Natural killer cell (primary cell): ENCODE measurements around the gene EDC3. TPM values are rescaled to one million over a fixed set of nuclear protein-coding genes. Genes with fewer than 3 reads are reported as not detected.
A peak's percentile ranks its signal among the peaks of the same experiment; 100 is the strongest.

Source experiments
- ATAC-seq, 3 donors: fragments of 150-1000 bp in 2 of 3; fragments of 200-7000 bp in 1 of 3; cut with Tn5 transposase; 1 replicate in 1 of 3; 2 replicates in 2 of 3; pipeline ENCODE4 v1.10.0; 2021; ENCODE audit warnings: mild to moderate bottlenecking in 2 of 3, moderate library complexity in 2 of 3
- DNase-seq, 2 donors: peaks; one replicate each; pipeline versions ENCODE4 v3.0.0 to v3.0.0-alpha.2; 2013 to 2021; ENCODE audit warnings: mixed read lengths in 1 of 2
- H3K27ac ChIP-seq: one replicate; pipeline ENCODE4 v1.5.1; 2013; ENCODE audit warnings: mild to moderate bottlenecking, low read length
- H3K27me3 ChIP-seq: one replicate; pipeline ENCODE4 v1.6.1; 2013; ENCODE audit warnings: low read length; ENCODE audit not compliant: control insufficient read depth, insufficient read depth
- H3K36me3 ChIP-seq: one replicate; pipeline ENCODE4 v1.6.1; 2013; ENCODE audit warnings: low read length; ENCODE audit not compliant: control insufficient read depth, insufficient read depth
- H3K4me1 ChIP-seq: one replicate; pipeline ENCODE4 v1.6.1; 2013; ENCODE audit warnings: low read length; ENCODE audit not compliant: control insufficient read depth, insufficient read depth
- H3K4me3 ChIP-seq: one replicate; pipeline ENCODE4 v1.5.1; 2013; ENCODE audit warnings: low read length
- H3K9me3 ChIP-seq: one replicate; pipeline ENCODE4 v1.6.1; 2013; ENCODE audit warnings: low read length; ENCODE audit not compliant: control insufficient read depth, insufficient read depth
- H3K27ac Mint-ChIP-seq, 2 donors: one replicate each; pipeline ENCODE4 v1.8.0; 2022; ENCODE audit warnings: mild to moderate bottlenecking in 2 of 2, mixed read lengths in 2 of 2, moderate library complexity in 1 of 2
- H3K27me3 Mint-ChIP-seq, 2 donors: one replicate each; pipeline ENCODE4 v1.8.0; 2022; ENCODE audit warnings: low read depth in 2 of 2, mixed read lengths in 2 of 2
- H3K36me3 Mint-ChIP-seq: one replicate; pipeline ENCODE4 v1.8.0; 2022; ENCODE audit warnings: mixed read lengths
- H3K4me1 Mint-ChIP-seq, 2 donors: one replicate each; pipeline ENCODE4 v1.8.0; 2022; ENCODE audit warnings: mixed read lengths in 2 of 2
- H3K4me3 Mint-ChIP-seq: one replicate; pipeline ENCODE4 v1.8.0; 2022; ENCODE audit warnings: mild to moderate bottlenecking, moderate library complexity, mixed read lengths
- H3K9me3 Mint-ChIP-seq, 2 donors: one replicate each; pipeline ENCODE4 v1.8.0; 2022; ENCODE audit warnings: mixed read lengths in 2 of 2
- WGBS: methylation state at CpG from one replicate; pipeline ENCODE4 v1.1.7; 2013; ENCODE audit warnings: missing lambda C conversion rate; ENCODE audit not compliant: insufficient coverage; 5-methylcytosine and 5-hydroxymethylcytosine counted together
- intact Hi-C: fragments of 100-400 bp; cut with micrococcal nuclease; formaldehyde crosslinking; loops from one replicate; pipeline ENCODE4 v1.14.2; 2022
- total RNA-seq, 4 donors: library from RNA; stranded (reverse); fragments of 120-200 nt in 1 of 4; gene quantifications; one replicate each; pipeline versions ENCODE4 v1.2.3 to v1.2.4, GENCODE V29; 2013 to 2022
- TF ChIP-seq, protein P1 (sequence below): fragments of 200-600 bp; IDR thresholded peaks from one replicate; pipeline ENCODE4 v1.8.0; 2022; ENCODE audit warnings: antibody characterized with exemption

EDC3 gene
- total RNA-seq, 3 donors from 2014 or later (not counting 1 experiment from before 2014, with no cell fraction given) = 22.4 to 39.2 (median 32.6) TPM

DNA sequence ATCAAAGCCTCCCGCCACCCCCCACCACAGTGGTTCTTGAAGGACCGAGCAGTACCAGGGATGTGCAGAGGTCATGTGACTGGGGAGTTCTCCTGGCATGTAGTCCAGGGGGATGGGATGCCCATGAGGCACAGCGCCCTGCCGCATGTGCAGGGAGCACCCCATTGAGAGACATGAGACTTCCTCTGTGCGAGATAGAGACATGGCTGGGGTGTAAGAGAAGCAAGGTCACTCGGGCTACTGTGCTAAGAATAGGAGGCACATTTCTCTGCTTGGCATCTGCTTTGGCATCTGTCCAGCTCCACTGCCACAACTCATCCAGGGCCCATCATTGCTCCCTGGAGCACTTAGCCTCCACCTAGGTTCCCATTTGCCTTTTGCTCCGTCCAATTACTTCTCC is 31.9 kb upstream of the EDC3 start:
- 87% methylated on average over 7 of the region's 7 CpGs for WGBS
- H3K27me3 Mint-ChIP-seq = peaks cover 24% of the 10 kb centered on the region in 2 donors
- no peaks in the 10 kb centered on the region for H3K9me3 Mint-ChIP-seq
- TF ChIP-seq, protein P1, sequence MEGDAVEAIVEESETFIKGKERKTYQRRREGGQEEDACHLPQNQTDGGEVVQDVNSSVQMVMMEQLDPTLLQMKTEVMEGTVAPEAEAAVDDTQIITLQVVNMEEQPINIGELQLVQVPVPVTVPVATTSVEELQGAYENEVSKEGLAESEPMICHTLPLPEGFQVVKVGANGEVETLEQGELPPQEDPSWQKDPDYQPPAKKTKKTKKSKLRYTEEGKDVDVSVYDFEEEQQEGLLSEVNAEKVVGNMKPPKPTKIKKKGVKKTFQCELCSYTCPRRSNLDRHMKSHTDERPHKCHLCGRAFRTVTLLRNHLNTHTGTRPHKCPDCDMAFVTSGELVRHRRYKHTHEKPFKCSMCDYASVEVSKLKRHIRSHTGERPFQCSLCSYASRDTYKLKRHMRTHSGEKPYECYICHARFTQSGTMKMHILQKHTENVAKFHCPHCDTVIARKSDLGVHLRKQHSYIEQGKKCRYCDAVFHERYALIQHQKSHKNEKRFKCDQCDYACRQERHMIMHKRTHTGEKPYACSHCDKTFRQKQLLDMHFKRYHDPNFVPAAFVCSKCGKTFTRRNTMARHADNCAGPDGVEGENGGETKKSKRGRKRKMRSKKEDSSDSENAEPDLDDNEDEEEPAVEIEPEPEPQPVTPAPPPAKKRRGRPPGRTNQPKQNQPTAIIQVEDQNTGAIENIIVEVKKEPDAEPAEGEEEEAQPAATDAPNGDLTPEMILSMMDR = no peak
- H3K27me3 ChIP-seq = peaks cover 10% of the 10 kb centered on the region
- H3K4me1 Mint-ChIP-seq = peaks cover 6 to 13% of the 10 kb centered on the region in 2 donors
- no peaks in the 10 kb centered on the region for H3K9me3 ChIP-seq
- H3K4me3 Mint-ChIP-seq = peak overlapping the region; percentile 31
- intact Hi-C loops = no loop called here
- DNase-seq = no peak
- no peak overlapping the region for H3K4me3 ChIP-seq
- no peaks in the 10 kb centered on the region for H3K36me3 ChIP-seq
- no peak overlapping the region for H3K27ac Mint-ChIP-seq
- no peak for ATAC-seq
- peaks cover 15% of the 10 kb centered on the region for H3K4me1 ChIP-seq
- no peaks in the 10 kb centered on the region for H3K36me3 Mint-ChIP-seq
- H3K27ac ChIP-seq = no peak overlapping the region

DNA sequence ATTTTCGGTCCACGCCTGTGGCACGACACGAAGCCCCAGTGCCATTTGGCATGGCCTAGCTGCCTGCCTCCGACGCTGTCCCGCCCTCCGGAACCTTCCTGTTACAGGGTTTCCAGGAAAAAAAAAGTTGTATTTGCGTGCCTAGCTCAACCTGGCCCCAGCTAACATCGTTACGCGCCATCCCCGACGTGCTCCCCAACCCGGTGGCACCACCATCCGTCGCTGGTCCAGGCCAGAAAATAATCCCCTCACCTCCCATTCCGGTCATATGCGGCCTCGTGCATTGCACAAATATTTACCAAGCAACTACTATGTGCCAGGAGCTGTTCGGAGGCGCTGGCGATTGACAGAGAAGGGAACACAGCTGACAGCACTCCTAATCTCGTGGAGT is 30.9 kb upstream of the EDC3 start:
- 61% methylated on average over 24 of the region's 24 CpGs for WGBS
- ATAC-seq = no peak
- Histone ChIP-seq H3K27ac (no peak overlapping the region), H3K4me1 (peaks cover 15% of the 10 kb centered on the region), H3K36me3 (no peaks in the 10 kb centered on the region), H3K4me3 (peak overlapping the region; percentile 44), H3K9me3 (no peaks in the 10 kb centered on the region), H3K27me3 (peaks cover 10% of the 10 kb centered on the region)
- intact Hi-C loops = no loop called here
- Mint-ChIP-seq H3K4me1 (peaks cover 6 to 13% of the 10 kb centered on the region in 2 donors), H3K36me3 (no peaks in the 10 kb centered on the region), H3K4me3 (peak overlapping the region; percentile 83), H3K27me3 (peaks cover 22 to 24% of the 10 kb centered on the region in 2 donors), H3K9me3 (no peaks in the 10 kb centered on the region), H3K27ac (no peak overlapping the region)
- no peak for DNase-seq
- TF ChIP-seq, protein P1 = no peak

DNA sequence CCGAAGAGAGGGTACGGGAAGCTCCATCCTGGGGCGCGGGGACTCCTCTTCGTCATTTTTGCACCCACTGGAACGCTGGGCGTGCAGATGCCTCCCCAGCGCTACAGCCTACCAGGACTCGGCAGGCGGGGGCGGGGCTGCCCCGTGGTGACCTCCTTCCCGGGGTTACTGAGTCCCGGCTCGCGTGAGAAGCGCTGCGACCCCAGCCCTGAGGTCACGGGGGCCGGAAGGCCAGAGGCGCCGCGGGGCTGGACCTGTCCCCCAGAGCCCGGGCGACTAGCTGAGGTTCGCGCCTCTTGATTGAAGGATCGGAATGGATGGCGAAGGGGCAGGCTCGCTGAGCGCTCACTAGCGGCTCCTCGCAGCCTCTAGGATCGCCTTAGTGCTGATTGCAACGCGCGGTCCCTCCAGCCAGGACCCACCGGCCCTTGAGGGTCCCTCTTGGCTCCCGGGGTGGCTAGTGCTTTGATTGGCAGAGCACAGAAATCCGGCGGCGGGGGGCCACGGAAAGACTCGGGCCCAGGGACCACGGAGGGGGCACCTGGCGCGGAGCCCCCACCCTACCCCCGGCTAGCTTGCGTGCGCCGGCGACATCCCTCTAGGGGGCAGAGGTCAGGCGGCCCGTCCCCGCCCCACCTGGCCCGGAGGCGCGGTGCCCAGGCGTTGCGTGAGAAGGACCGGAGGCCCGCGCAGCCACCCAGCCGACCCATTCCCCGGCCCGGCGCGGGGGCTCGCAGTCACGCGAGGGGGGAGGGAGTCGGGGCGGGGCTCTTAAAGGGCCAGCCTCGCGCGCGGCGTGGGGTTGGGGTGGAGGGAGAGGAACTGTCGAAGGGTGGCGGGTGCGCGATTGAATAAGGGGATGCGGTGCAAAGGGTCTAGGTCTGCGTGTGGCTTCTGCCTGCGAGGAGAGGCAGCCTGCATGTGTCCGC is 30.3 kb upstream of the EDC3 start:
- DNase-seq = peak; percentile 28 to 72
- TF ChIP-seq, protein P1 = no peak
- Mint-ChIP-seq H3K27ac (no peak overlapping the region), H3K4me3 (peak overlapping the region; percentile 83), H3K27me3 (peaks cover 19 to 22% of the 10 kb centered on the region in 2 donors), H3K9me3 (no peaks in the 10 kb centered on the region), H3K36me3 (no peaks in the 10 kb centered on the region), H3K4me1 (peaks cover 6 to 13% of the 10 kb centered on the region in 2 donors)
- no peaks in the 10 kb centered on the region for H3K36me3 ChIP-seq
- peaks cover 10% of the 10 kb centered on the region for H3K27me3 ChIP-seq
- H3K4me1 ChIP-seq = peaks cover 17% of the 10 kb centered on the region
- no peaks in the 10 kb centered on the region for H3K9me3 ChIP-seq
- H3K4me3 ChIP-seq = peak overlapping the region; percentile 44
- 2% methylated on average over 86 of the region's 86 CpGs for WGBS
- intact Hi-C loops = no loop called here
- peak; percentile 70 to 75 (median 73) for ATAC-seq
- H3K27ac ChIP-seq = no peak overlapping the region
